ENCODE results near the gene FGD3. TPM values are rescaled to one million over a fixed set of nuclear protein-coding genes. Genes with fewer than 3 reads are reported as not detected.
A peak's percentile ranks its signal among the peaks of the same experiment; 100 is the strongest.

The FGD3 gene
- total RNA-seq, 1 donor from 2014 or later: not detected

DNA sequence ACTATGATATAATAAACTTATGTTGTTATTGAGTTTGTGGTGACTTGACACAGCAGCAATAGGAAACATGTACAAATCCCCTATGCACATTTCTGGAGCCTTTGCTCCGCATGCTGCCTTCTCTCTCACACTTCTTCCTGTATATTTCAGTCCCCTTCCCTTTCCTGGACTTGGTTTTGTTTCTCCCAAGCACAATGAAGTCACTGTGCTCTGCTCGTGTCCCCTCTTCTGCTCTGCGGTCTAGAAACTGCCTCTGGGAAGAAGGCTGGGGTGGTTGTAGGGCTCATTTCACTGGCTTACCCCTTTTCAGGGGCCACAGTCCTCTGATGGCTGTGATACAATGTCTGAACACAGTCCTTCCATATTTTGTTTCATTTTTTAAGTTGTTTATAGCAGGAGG, 15.7 kb upstream of the FGD3 start:
- Mint-ChIP-seq H3K27me3 (ENCODE audit: unreplicated experiment) (peaks cover 15% of the 10 kb centered on the region), H3K4me3 (ENCODE audit: unreplicated experiment) (no peak overlapping the region), H3K36me3 (ENCODE audit: unreplicated experiment) (no peaks in the 10 kb centered on the region), H3K9me3 (ENCODE audit: unreplicated experiment) (no peaks in the 10 kb centered on the region), H3K27ac (ENCODE audit: unreplicated experiment) (no peak overlapping the region), H3K4me1 (ENCODE audit: unreplicated experiment) (no peaks in the 10 kb centered on the region)
- peak; percentile 27 for DNase-seq (ENCODE audit: extremely low spot score, unreplicated experiment)
- TF ChIP-seq, protein P1, sequence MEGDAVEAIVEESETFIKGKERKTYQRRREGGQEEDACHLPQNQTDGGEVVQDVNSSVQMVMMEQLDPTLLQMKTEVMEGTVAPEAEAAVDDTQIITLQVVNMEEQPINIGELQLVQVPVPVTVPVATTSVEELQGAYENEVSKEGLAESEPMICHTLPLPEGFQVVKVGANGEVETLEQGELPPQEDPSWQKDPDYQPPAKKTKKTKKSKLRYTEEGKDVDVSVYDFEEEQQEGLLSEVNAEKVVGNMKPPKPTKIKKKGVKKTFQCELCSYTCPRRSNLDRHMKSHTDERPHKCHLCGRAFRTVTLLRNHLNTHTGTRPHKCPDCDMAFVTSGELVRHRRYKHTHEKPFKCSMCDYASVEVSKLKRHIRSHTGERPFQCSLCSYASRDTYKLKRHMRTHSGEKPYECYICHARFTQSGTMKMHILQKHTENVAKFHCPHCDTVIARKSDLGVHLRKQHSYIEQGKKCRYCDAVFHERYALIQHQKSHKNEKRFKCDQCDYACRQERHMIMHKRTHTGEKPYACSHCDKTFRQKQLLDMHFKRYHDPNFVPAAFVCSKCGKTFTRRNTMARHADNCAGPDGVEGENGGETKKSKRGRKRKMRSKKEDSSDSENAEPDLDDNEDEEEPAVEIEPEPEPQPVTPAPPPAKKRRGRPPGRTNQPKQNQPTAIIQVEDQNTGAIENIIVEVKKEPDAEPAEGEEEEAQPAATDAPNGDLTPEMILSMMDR (IDR thresholded peaks at IDR 0.05): no peak

DNA sequence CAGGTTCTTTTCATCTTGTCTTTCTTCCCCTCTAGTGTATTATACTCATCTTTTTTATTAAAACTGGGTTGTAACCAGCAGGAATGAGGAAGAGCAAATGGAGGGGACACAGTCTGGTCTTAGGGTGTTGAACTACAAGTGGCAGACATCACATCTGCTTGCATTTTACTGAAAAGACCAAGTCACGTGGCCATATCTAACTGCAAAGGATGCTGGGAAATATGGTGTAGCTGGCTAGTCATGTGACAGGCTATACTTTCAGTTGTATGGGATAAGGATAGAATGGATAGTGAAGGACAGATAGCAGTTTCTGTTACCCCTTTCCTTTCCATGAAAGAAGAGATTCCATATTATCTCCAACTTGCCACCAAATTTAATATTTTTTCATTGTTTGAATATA, 13.0 kb upstream of the FGD3 start:
- H3K27ac Mint-ChIP-seq (ENCODE audit: unreplicated experiment): no peak overlapping the region
- H3K4me1 Mint-ChIP-seq (ENCODE audit: unreplicated experiment): no peaks in the 10 kb centered on the region
- H3K9me3 Mint-ChIP-seq (ENCODE audit: unreplicated experiment): no peaks in the 10 kb centered on the region
- no peaks in the 10 kb centered on the region for H3K36me3 Mint-ChIP-seq (ENCODE audit: unreplicated experiment)
- no peak overlapping the region for H3K4me3 Mint-ChIP-seq (ENCODE audit: unreplicated experiment)
- DNase-seq (ENCODE audit: extremely low spot score, unreplicated experiment): no peak
- peaks cover 33% of the 10 kb centered on the region for H3K27me3 Mint-ChIP-seq (ENCODE audit: unreplicated experiment)
- TF ChIP-seq, protein P1 (IDR thresholded peaks at IDR 0.05): no peak

DNA sequence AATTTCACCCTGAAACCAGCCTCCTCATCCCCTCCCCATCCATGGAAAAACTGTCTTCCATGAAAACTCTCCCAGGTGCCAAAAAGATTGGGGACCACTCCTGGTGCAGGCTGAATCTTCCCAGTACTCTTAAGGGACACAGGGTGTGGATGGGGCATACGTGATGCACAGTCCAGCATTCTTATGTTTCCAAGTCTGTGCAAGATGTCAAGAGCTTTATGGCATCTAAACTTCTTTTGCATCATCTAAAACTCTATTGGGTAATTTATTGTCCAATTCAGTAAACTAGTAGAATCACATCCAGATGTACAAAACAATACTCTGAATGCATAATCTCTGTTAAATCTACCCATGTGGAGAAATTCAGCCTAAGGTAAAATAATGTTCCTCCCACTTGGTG, 9.3 kb upstream of the FGD3 start:
- no peak for DNase-seq (ENCODE audit: extremely low spot score, unreplicated experiment)
- peaks cover 34% of the 10 kb centered on the region for H3K27me3 Mint-ChIP-seq (ENCODE audit: unreplicated experiment)
- H3K36me3 Mint-ChIP-seq (ENCODE audit: unreplicated experiment): no peaks in the 10 kb centered on the region

DNA sequence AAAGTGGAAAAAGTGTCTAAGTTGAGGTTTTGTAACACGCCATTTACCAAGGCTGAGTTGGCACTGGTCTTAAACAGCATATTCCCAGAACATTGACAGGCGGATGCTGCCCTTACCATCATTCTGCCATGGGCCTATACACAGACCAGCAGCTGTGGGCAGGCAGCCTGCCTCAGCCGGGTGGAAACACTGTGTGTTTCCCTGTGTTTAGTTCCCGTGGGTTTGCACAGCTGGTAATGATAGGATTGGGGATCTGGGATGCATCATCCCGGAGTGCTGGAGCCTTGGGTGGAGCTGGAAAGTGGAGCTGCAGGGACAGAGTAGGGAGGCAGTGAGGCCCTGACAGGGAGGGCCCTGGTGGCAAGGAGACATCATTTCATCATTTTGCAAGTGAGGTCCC, 5.5 kb upstream of the FGD3 start:
- Mint-ChIP-seq H3K9me3 (ENCODE audit: unreplicated experiment) (no peaks in the 10 kb centered on the region), H3K4me1 (ENCODE audit: unreplicated experiment) (no peaks in the 10 kb centered on the region), H3K36me3 (ENCODE audit: unreplicated experiment) (no peaks in the 10 kb centered on the region), H3K4me3 (ENCODE audit: unreplicated experiment) (no peak overlapping the region), H3K27ac (ENCODE audit: unreplicated experiment) (no peak overlapping the region), H3K27me3 (ENCODE audit: unreplicated experiment) (peaks cover 27% of the 10 kb centered on the region)
- TF ChIP-seq, protein P1 (IDR thresholded peaks at IDR 0.05): no peak
- no peak for DNase-seq (ENCODE audit: extremely low spot score, unreplicated experiment)

More for the DNA sequence above, 9.3 kb upstream of the FGD3 start:
- Mint-ChIP-seq H3K4me3 (ENCODE audit: unreplicated experiment) (no peak overlapping the region), H3K27ac (ENCODE audit: unreplicated experiment) (no peak overlapping the region), H3K4me1 (ENCODE audit: unreplicated experiment) (no peaks in the 10 kb centered on the region), H3K9me3 (ENCODE audit: unreplicated experiment) (no peaks in the 10 kb centered on the region)
- TF ChIP-seq, protein P1 (IDR thresholded peaks at IDR 0.05): no peak

DNA sequence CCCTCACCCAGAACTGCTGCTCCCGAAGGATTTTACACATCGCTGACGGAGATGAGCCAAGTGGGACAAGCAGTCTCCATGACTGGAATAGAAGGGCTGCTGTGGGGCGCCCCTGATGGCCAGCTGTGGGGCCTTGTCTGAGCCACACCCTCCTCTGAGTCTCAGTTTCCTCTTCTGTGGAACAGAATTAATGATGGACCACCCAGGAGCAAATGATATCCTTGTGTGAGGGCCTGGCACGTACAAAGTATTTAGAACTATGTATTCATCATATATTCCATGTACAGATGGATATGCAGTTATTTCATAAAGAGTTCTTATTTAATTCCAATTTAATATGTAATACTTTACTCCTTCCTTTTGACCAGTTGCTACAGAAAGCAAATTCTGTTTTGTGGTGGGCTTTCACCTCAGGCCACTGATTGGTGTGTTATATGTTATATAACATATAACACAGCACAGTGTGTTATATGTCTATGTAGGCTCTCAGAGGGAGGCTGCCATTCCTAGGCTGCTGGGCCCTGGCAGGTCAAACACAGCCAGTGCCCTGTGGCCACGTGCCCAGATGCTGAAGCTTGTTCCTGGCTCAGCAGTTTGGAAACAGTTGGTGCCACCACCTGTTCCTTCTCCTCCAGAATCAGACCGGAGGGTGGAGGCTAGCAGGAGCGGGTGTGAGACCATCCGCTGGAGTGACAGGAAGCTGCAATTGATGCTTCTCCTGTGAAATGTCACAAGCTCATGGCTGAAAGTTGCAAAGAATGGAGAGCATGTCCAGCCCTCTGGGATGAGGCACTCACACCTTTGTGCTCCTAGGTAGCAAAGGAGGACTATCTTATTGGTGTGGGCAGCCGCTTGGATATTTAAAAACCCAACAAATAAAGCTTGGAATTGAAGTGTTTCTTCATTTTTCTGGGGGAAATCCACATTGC, 4.4 kb upstream of the FGD3 start:
- Mint-ChIP-seq H3K27me3 (ENCODE audit: unreplicated experiment) (peaks cover 23% of the 10 kb centered on the region), H3K27ac (ENCODE audit: unreplicated experiment) (no peak overlapping the region), H3K9me3 (ENCODE audit: unreplicated experiment) (no peaks in the 10 kb centered on the region), H3K36me3 (ENCODE audit: unreplicated experiment) (no peaks in the 10 kb centered on the region), H3K4me1 (ENCODE audit: unreplicated experiment) (peaks cover 3% of the 10 kb centered on the region), H3K4me3 (ENCODE audit: unreplicated experiment) (no peak overlapping the region)
- TF ChIP-seq, protein P1 (IDR thresholded peaks at IDR 0.05): no peak
- no peak for DNase-seq (ENCODE audit: extremely low spot score, unreplicated experiment)
